Mesothelial cell of epicardium (in vitro differentiated cells): Measurements from ENCODE around the gene FBXW9. TPM values are rescaled to one million over a fixed set of nuclear protein-coding genes. Genes with fewer than 3 reads are reported as not detected.
A peak's percentile ranks its signal among the peaks of the same experiment; 100 is the strongest.
"Not testable (repeated sequence)": the region's sequence is repeated elsewhere in the genome, so short reads cannot be mapped to it uniquely, and the experiment has no call there.

ENCODE experiments used
- DNase-seq, 2 experiments: peaks; one replicate each; pipeline ENCODE4 v3.0.0; 2021; ENCODE audit warnings: low spot score in 2 of 2; ENCODE audit not compliant: unreplicated experiment in 2 of 2
- H3K27ac Mint-ChIP-seq: 2 replicates; pipeline ENCODE4 v1.8.0; 2021; ENCODE audit warnings: mixed read lengths
- H3K27me3 Mint-ChIP-seq: 2 replicates; pipeline ENCODE4 v1.8.0; 2021; ENCODE audit warnings: low read depth, mixed read lengths
- H3K36me3 Mint-ChIP-seq: 2 replicates; pipeline ENCODE4 v1.8.0; 2021; ENCODE audit warnings: mixed read lengths
- H3K4me1 Mint-ChIP-seq: 2 replicates; pipeline ENCODE4 v1.8.0; 2021; ENCODE audit warnings: mixed read lengths
- H3K4me3 Mint-ChIP-seq: 2 replicates; pipeline ENCODE4 v1.8.0; 2021; ENCODE audit warnings: mild to moderate bottlenecking, moderate library complexity, mixed read lengths
- H3K9me3 Mint-ChIP-seq: 2 replicates; pipeline ENCODE4 v1.8.0; 2021; ENCODE audit warnings: mixed read lengths
- CTCF ChIP-seq: fragments of 200-600 bp; sonication (generic); IDR thresholded peaks from one replicate; pipeline ENCODE4 v1.5.0; 2021; ENCODE audit warnings: antibody characterized with exemption; ENCODE audit not compliant: unreplicated experiment
- total RNA-seq: library from RNA; stranded (reverse); gene quantifications from 3 replicates; pipeline ENCODE4 v1.2.1, GENCODE V29; 2021

FBXW9 gene
- total RNA-seq, 1 donor from 2014 or later, result 9.6 TPM

GRCh38 chr19:12701596-12702282, 5.3 kb upstream of the FBXW9 start:
- H3K4me1 Mint-ChIP-seq, result peaks cover 2% of the 10 kb centered on the region
- peaks cover 41% of the 10 kb centered on the region for H3K36me3 Mint-ChIP-seq
- no peak for TF ChIP-seq CTCF
- DNase-seq, result no peak
- no peak overlapping the region for H3K27ac Mint-ChIP-seq
- H3K27me3 Mint-ChIP-seq, result no peaks in the 10 kb centered on the region
- H3K9me3 Mint-ChIP-seq, result no peaks in the 10 kb centered on the region
- H3K4me3 Mint-ChIP-seq, result no peak overlapping the region

- Mint-ChIP-seq H3K36me3 (peaks cover 20% of the 10 kb centered on the region), H3K9me3 (no peaks in the 10 kb centered on the region), H3K27me3 (no peaks in the 10 kb centered on the region), H3K4me3 (peak overlapping the region; percentile 49), H3K4me1 (peaks cover 6% of the 10 kb centered on the region), H3K27ac (peak overlapping the region; percentile 37)
- no peak for DNase-seq
- no peak for TF ChIP-seq CTCF
Measured at GRCh38 chr19:12698138-12698537, 1.7 kb upstream of the FBXW9 start.

- H3K9me3 Mint-ChIP-seq, H3K27me3 Mint-ChIP-seq, H3K4me1 Mint-ChIP-seq, DNase-seq: not testable (repeated sequence)
- peak overlapping the region; percentile 30 for H3K27ac Mint-ChIP-seq
- H3K4me3 Mint-ChIP-seq, result peak overlapping the region; percentile 51
- H3K36me3 Mint-ChIP-seq, result peaks cover 17% of the 10 kb centered on the region
Measured at GRCh38 chr19:12697425-12697824, 994 bp upstream of the FBXW9 start.

- no peak for DNase-seq
- no peak for TF ChIP-seq CTCF
- Mint-ChIP-seq H3K4me3 (peak overlapping the region; percentile 89), H3K36me3 (peaks cover 11% of the 10 kb centered on the region), H3K9me3 (no peaks in the 10 kb centered on the region), H3K4me1 (peaks cover 6% of the 10 kb centered on the region), H3K27me3 (no peaks in the 10 kb centered on the region), H3K27ac (peak overlapping the region; percentile 98)
Measured at GRCh38 chr19:12695997-12696365, 450 bp downstream of the FBXW9 start.

- H3K27me3 Mint-ChIP-seq, result no peaks in the 10 kb centered on the region
- peaks cover 7% of the 10 kb centered on the region for H3K36me3 Mint-ChIP-seq
- peaks cover 6% of the 10 kb centered on the region for H3K4me1 Mint-ChIP-seq
- H3K9me3 Mint-ChIP-seq, result no peaks in the 10 kb centered on the region
- peak overlapping the region; percentile 89 for H3K4me3 Mint-ChIP-seq
- H3K27ac Mint-ChIP-seq, result no peak overlapping the region
- DNase-seq, result no peak
- no peak for TF ChIP-seq CTCF
Measured at GRCh38 chr19:12695514-12695913, 917 bp downstream of the FBXW9 start.

- TF ChIP-seq CTCF, result no peak
- Mint-ChIP-seq H3K27ac (no peak overlapping the region), H3K4me1 (peaks cover 6% of the 10 kb centered on the region), H3K4me3 (peak overlapping the region; percentile 89), H3K9me3 (no peaks in the 10 kb centered on the region), H3K36me3 (peaks cover 7% of the 10 kb centered on the region), H3K27me3 (no peaks in the 10 kb centered on the region)
- DNase-seq, result no peak
Measured at GRCh38 chr19:12695096-12695495, 1.3 kb downstream of the FBXW9 start.
